Measurements from ENCODE around the gene TFEB. TPM values are rescaled to one million over a fixed set of nuclear protein-coding genes. Genes with fewer than 3 reads are reported as not detected.

Gene TFEB
- total and polyA plus RNA-seq, 2 of the 8 experiments (the other 6 are each of a cell fraction or from before 2014, with no cell fraction given) = 2.3 to 6.7 TPM

- Histone ChIP-seq H3K4me1 (replicated peaks in 1 of 4; ENCODE audit: control insufficient read depth in 3 of 4, insufficient read depth in 4 of 4, low read length in 3 of 4) (peaks cover 0 to 11% (median 4%) of the 10 kb centered on the region in 4 experiments; a peak in 5 of 7 replicates), H3K79me2 (ENCODE audit: control insufficient read depth in 1 of 2, insufficient read depth in 2 of 2, low read length in 2 of 2) (no peaks in the 10 kb centered on the region), H2BK15ac (ENCODE audit: low read length) (no peak overlapping the region), H3K18ac (ENCODE audit: extremely low read depth, low read length) (no peak overlapping the region), H3K4ac (replicated peaks; ENCODE audit: insufficient read length, low read depth, low read length) (no peak overlapping the region), H3K23ac (ENCODE audit: insufficient read length) (no peak overlapping the region), H4K91ac (replicated peaks; ENCODE audit: insufficient read length, low read length) (no peak overlapping the region), H3K4me2 (ENCODE audit: insufficient read depth in 1 of 2, low read depth in 2 of 2, low read length in 2 of 2) (no peak overlapping the region), H3K9ac (replicated peaks in 1 of 4; ENCODE audit: extremely low read depth in 1 of 4, low read depth in 3 of 4, low read length in 3 of 4) (no peak overlapping the region), H3K56ac (replicated peaks; ENCODE audit: insufficient read length, low read depth, low read length) (no peak overlapping the region), H2BK5ac (ENCODE audit: low read depth, low read length) (no peak overlapping the region), H2BK120ac (replicated peaks; ENCODE audit: low read depth, low read length) (no peak overlapping the region), H2BK12ac (ENCODE audit: low read depth, low read length) (no peak overlapping the region), H3K23me2 (ENCODE audit: low read depth, low read length) (peaks cover 2% of the 10 kb centered on the region; the same call in 1 of the 2 replicates), H4K20me1 (replicated peaks in 1 of 2; ENCODE audit: control insufficient read depth in 1 of 2, insufficient read depth in 2 of 2, low read length in 2 of 2) (no peaks in the 10 kb centered on the region), H3K27ac (ENCODE audit: low read depth, low read length) (no peak overlapping the region), H3K4me3 (ENCODE audit: extremely low read depth in 1 of 4, insufficient read depth in 2 of 4, low read depth in 3 of 4, low read length in 4 of 4) (no peak overlapping the region), H2AK5ac (ENCODE audit: low read depth, low read length) (no peak overlapping the region), H2BK20ac (ENCODE audit: low read length) (no peak overlapping the region), H4K5ac (ENCODE audit: insufficient read length, low read depth, low read length) (no peak overlapping the region), H3K27me3 (replicated peaks in 1 of 4; ENCODE audit: control insufficient read depth in 3 of 4, extremely low read depth in 1 of 4, insufficient read depth in 3 of 4, low read length in 3 of 4) (no peaks in the 10 kb centered on the region; a peak in 1 of 7 replicates), H3K9me3 (ENCODE audit: insufficient read depth in 2 of 2, low read depth in 1 of 2, low read length in 1 of 2) (no peaks in the 10 kb centered on the region), H3K36me3 (ENCODE audit: control insufficient read depth in 2 of 4, insufficient read depth in 4 of 4, low read length in 3 of 4) (no peaks in the 10 kb centered on the region), H3K14ac (ENCODE audit: insufficient read length) (no peak overlapping the region), H4K8ac (ENCODE audit: extremely low read depth, insufficient read depth, low read length) (no peak overlapping the region), H3K79me1 (ENCODE audit: low read depth, low read length) (no peaks in the 10 kb centered on the region), H2AFZ (ENCODE audit: low read length) (no peak overlapping the region)
- CTCF ChIA-PET (ENCODE audit: partially characterized antibody) = interaction anchor here (0.8 to 4.6 kb wide), 7 partner anchors 12 to 288 kb away, joined by 3 to 37 read pairs (median 4); no protein-coding TSS in a partner anchor
- 92% methylated on average over 12 of the region's 13 CpGs; no CpG with 5 or more reads in 1 of the 2 experiments for WGBS, 2 experiments (ENCODE audit: extremely low coverage in 1 of 2, insufficient coverage in 1 of 2, insufficient read length in 1 of 2, insufficient replicate concordance in 2 of 2, low coverage in 1 of 2, low lambda C conversion rate in 2 of 2, missing lambda C conversion rate in 1 of 2)
- POLR2A ChIA-PET (ENCODE audit: partially characterized antibody) = no interaction called here
- FAIRE-seq (no peak), DNase-seq (ENCODE audit: low read depth in 1 of 2, low spot score in 2 of 2) (no peak)
- no peak for TF ChIP-seq SIN3A (conservative IDR thresholded peaks at IDR 0.05 in 1 of 2, IDR thresholded peaks at IDR 0.05 in 1 of 2; ENCODE audit: low read depth in 1 of 2, low read length in 2 of 2)
Measured at GRCh38 chr6:41658636-41659035, 76.8 kb downstream of the TFEB start.
